Esophagus muscularis mucosa (tissue), 4 donors: ENCODE results near the gene S1PR1. TPM values are rescaled to one million over a fixed set of nuclear protein-coding genes. Genes with fewer than 3 reads are reported as not detected.

Experiments used
- DNase-seq: peaks from one replicate; pipeline ENCODE4 v3.0.0-alpha.2; 2017; ENCODE audit errors: extremely low spot score
- H3K27ac ChIP-seq, 4 donors: fragments of 200-600 bp; sonication (generic); replicated peaks in 1 of 4; 1 replicate in 3 of 4; 2 replicates in 1 of 4; pipeline ENCODE4 v1.5.1; 2016 to 2019; ENCODE audit warnings: mild to moderate bottlenecking in 1 of 4
- H3K27me3 ChIP-seq, 4 donors: fragments of 200-600 bp; sonication (generic); one replicate each; pipeline versions ENCODE4 v1.5.1 to v1.6.0; 2016 to 2019
- H3K36me3 ChIP-seq, 4 donors: fragments of 200-600 bp; sonication (generic); one replicate each; pipeline ENCODE4 v1.5.1; 2016 to 2019
- H3K4me1 ChIP-seq, 4 donors: fragments of 200-600 bp; sonication (generic); one replicate each; pipeline ENCODE4 v1.5.1; 2016 to 2019
- H3K4me3 ChIP-seq, 4 donors: fragments of 200-600 bp; sonication (generic); 1 replicate in 2 of 4; 2 replicates in 2 of 4; pipeline ENCODE4 v1.5.1; 2016 to 2019; ENCODE audit warnings: mild to moderate bottlenecking in 4 of 4, moderate library complexity in 1 of 4
- H3K9me3 ChIP-seq, 4 donors: fragments of 200-600 bp; sonication (generic); 1 replicate in 3 of 4; 2 replicates in 1 of 4; pipeline ENCODE4 v1.5.1; 2016 to 2019
- CTCF ChIP-seq, 3 experiments: fragments of 200-600 bp in 2 of 3; fragments of 450-650 bp in 1 of 3; sonication (generic) in 2 of 3; IDR thresholded peaks; one replicate each; pipeline ENCODE4 v1.5.1; 2017 to 2019; ENCODE audit warnings: antibody characterized with exemption in 3 of 3, mild to moderate bottlenecking in 2 of 3, moderate library complexity in 1 of 3
- EP300 ChIP-seq: sonication (generic); formaldehyde crosslinking; IDR thresholded peaks from one replicate; pipeline ENCODE4 v1.6.1; 2017; ENCODE audit warnings: antibody characterized with exemption
- POLR2A ChIP-seq: fragments of 450-650 bp; IDR thresholded peaks from one replicate; pipeline ENCODE4 v1.6.1; 2017; ENCODE audit warnings: antibody characterized with exemption, moderate library complexity, mild to moderate bottlenecking, low read depth
- POLR2AphosphoS5 ChIP-seq, 2 donors: sonication (generic); formaldehyde crosslinking; IDR thresholded peaks; one replicate each; pipeline ENCODE4 v1.6.1; 2017; ENCODE audit warnings: antibody characterized with exemption in 2 of 2
- WGBS: methylation state at CpG from one replicate; pipeline ENCODE4 v1.1.5; 2018; 5-methylcytosine and 5-hydroxymethylcytosine counted together
- intact Hi-C: fragments of 100-400 bp; cut with DNase I; formaldehyde crosslinking; loops from one replicate; pipeline ENCODE4 v1.15.1; 2023
- total RNA-seq, 4 donors: library from RNA; depleted of rRNA; stranded (reverse); fragments of >200 nt; gene quantifications; one replicate each; pipeline versions ENCODE4 v1.1.0 to v1.2.1, GENCODE V29; 2016

S1PR1 gene
- total RNA-seq, 4 donors from 2014 or later: 17.9 to 98.5 (median 77.4) TPM

- no peaks in the 10 kb centered on the region for H3K27me3 ChIP-seq
- no peak overlapping the region for H3K27ac ChIP-seq
- H3K4me3 ChIP-seq: no peak overlapping the region
- TF ChIP-seq POLR2AphosphoS5 (IDR thresholded peaks at IDR 0.05) (no peak), CTCF (IDR thresholded peaks at IDR 0.05) (no peak), EP300 (no peak), POLR2A (no peak)
- DNase-seq: no peak
- intact Hi-C loops: no loop called here
- H3K9me3 ChIP-seq: no peaks in the 10 kb centered on the region
- no peaks in the 10 kb centered on the region for H3K36me3 ChIP-seq
- 90% methylated on average over 11 of the region's 11 CpGs for WGBS
- peaks cover 0 to 10% (median 4%) of the 10 kb centered on the region in 4 donors for H3K4me1 ChIP-seq
Measured at GRCh38 chr1:101219924-101220870, 16.6 kb upstream of the S1PR1 start.

GRCh38 chr1:101220906-101221305 is 15.9 kb upstream of the S1PR1 start:
- no peak overlapping the region for H3K4me3 ChIP-seq
- H3K27me3 ChIP-seq: no peaks in the 10 kb centered on the region
- TF ChIP-seq POLR2AphosphoS5 (IDR thresholded peaks at IDR 0.05) (no peak), POLR2A (no peak), CTCF (IDR thresholded peaks at IDR 0.05) (no peak), EP300 (no peak)
- H3K36me3 ChIP-seq: no peaks in the 10 kb centered on the region
- H3K9me3 ChIP-seq: no peaks in the 10 kb centered on the region
- H3K4me1 ChIP-seq: peaks cover 0 to 10% (median 4%) of the 10 kb centered on the region in 4 donors
- DNase-seq: no peak
- no peak overlapping the region for H3K27ac ChIP-seq
- intact Hi-C loops: no loop called here
- 87% methylated on average over 4 of the region's 4 CpGs for WGBS

- no peak for DNase-seq
- intact Hi-C loops: no loop called here
- TF ChIP-seq CTCF (IDR thresholded peaks at IDR 0.05) (no peak), POLR2AphosphoS5 (IDR thresholded peaks at IDR 0.05) (no peak), EP300 (no peak)
- no peaks in the 10 kb centered on the region for H3K9me3 ChIP-seq
- no peaks in the 10 kb centered on the region for H3K36me3 ChIP-seq
- no peak overlapping the region for H3K4me3 ChIP-seq
- no peak overlapping the region for H3K27ac ChIP-seq
- no peaks in the 10 kb centered on the region for H3K27me3 ChIP-seq
- 100% methylated on average over 1 of the region's 1 CpG for WGBS
- H3K4me1 ChIP-seq: peaks cover 0 to 7% (median 3%) of the 10 kb centered on the region in 4 donors
Measured at GRCh38 chr1:101221945-101222429, 14.8 kb upstream of the S1PR1 start.

GRCh38 chr1:101227837-101228236 is 9.0 kb upstream of the S1PR1 start:
- 84% methylated on average over 2 of the region's 2 CpGs for WGBS
- no peaks in the 10 kb centered on the region for H3K9me3 ChIP-seq
- TF ChIP-seq POLR2A: no peak
- no peak for TF ChIP-seq POLR2AphosphoS5 (IDR thresholded peaks at IDR 0.05)
- TF ChIP-seq EP300: no peak
- TF ChIP-seq CTCF (IDR thresholded peaks at IDR 0.05): no peak
- H3K36me3 ChIP-seq: no peaks in the 10 kb centered on the region
- intact Hi-C loops: no loop called here
- H3K27me3 ChIP-seq: no peaks in the 10 kb centered on the region
- no peak overlapping the region for H3K4me3 ChIP-seq
- no peaks in the 10 kb centered on the region for H3K4me1 ChIP-seq
- H3K27ac ChIP-seq: no peak overlapping the region
- DNase-seq: no peak
